GM19463 (cell line): ENCODE data around the gene KLK2.

Experiments used
- ATAC-seq: cut with Tn5 transposase; IDR thresholded peaks from one replicate; pipeline ENCODE4 v1.9.1; 2021; ENCODE audit warnings: mild to moderate bottlenecking, moderate library complexity; ENCODE audit not compliant: unreplicated experiment

Gene KLK2

DNA sequence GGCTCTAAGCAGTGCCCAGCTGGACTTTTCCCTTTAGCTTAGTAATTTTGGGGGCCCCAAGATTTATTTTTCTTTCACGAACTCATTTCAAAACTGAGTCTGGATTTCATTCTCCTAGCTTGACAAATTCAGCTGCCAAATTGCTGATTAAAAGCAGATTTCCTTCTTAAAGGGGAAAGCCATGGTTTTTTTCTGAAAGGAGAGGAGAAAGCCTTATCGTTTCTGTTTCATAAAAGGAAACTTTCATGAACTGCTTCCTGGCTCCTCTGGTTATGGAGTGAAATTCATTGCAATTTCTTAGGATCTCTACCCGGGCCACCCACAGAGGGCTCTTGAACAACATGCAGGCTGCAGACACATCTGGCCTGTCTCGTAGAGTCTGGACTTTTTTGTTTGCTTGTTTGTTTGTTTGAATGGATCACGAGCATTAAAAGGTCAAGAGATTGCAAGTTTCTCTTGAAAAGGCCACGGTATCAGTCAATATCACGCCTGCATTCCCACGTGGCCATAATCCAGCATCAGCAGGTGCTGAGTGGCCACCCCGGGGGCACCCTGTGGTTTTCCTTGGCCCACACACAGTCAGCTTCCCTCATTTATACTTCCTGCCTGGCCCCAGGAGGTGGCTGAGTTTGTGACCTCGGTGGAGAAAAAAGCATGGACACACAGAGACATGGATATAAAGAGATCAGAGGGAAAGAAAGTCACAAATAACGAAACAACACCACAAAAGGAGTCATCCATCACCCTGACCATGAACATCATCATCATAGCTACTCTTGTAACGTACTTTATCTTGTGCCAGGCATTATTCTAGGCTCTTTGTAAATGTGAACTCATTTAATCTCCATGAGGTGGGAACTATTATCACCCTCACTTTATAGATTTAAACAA, 48.4 kb downstream of the KLK2 start:
- no peak for ATAC-seq

DNA sequence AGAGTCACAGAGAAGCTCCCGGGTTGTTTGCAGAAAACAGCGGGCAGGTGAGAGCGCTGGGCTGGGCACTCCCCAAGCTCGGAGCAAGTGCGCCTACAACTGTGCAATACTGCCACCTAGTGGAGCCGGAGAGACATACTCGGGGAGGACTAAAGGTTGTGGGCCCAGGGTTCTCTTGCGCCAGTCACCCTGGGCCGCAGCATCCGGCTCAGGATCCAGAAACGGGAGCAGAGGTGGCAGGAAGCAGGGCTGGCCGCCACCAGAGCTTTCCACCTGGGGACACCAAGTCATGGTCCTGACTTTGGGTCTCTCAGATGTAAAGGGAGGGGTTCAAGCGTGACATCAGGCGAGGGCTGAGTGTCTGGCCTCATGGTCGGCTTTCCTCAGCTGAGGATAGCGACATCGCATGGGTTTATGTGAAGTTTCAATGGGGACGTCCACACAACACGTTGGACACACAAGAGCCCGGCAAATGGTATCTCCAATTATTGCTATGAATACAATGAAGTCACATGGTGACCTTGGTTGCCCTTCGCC, 49.1 kb downstream of the KLK2 start:
- ATAC-seq, result peak; percentile 66

DNA sequence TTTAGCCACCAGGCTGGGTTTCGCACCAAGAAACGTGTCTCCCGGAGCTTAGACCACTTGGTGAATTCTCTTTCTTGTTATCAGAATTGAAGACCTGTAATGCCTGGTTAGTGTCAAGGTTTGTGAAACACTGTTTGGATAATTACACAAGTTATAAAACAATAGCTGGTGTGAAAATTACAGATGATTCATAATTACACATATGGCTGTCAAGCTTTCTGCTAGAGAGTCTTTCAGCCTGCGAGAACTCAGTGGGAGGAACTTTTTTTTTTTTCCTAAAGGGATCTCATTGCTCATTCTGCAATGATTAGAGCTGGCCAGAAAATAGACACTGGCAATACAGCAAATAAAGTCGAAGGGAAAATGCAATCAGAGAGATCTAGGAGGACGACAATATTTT, 51.3 kb downstream of the KLK2 start:
- no peak for ATAC-seq

DNA sequence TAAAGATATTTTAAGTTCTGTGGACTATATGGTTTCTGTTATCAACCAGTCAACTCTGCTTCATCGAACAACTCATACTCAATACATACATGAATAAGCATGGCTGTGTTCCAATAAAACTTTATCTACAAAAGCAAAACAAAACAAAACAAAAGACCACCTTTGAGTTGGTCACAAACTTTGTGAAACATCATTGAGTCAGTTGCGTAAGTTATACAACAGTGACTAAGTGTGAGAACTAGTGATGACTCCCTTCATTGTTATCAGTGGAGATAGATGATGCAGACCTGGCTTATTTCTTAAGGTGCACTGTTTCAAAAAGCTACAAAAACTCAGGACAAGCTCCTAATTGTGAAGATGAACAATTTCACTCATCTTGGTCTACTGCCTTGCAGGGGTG, 52.5 kb downstream of the KLK2 start:
- no peak for ATAC-seq

- ATAC-seq, result no peak
These were observed 52.9 kb downstream of the KLK2 start for GRCh38 chr19:50926144-50926543.

DNA sequence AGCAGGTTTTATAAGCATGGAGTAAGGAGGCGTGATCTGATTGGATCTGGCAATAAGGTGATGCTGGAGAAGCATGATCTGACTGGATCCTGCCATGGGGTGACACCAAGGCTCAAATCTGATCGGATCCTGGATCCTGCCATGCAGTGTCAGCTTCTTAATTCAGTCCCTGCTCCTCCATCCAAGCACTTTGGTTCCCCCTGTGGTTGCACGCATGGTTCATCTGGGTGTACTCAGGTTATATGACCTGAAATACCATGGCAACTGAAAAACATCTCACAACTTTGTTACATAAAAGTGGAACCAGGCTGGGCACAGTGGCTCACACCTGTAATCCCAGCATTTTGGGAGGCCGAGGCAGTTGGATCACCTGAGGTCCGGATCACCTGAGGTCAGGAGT, 55.6 kb downstream of the KLK2 start:
- no peak for ATAC-seq
